ENCODE results near the gene ZC2HC1B.
"Not testable (repeated sequence)": the region's sequence is repeated elsewhere in the genome, so short reads cannot be mapped to it uniquely, and the experiment has no call there.

The ZC2HC1B gene

DNA sequence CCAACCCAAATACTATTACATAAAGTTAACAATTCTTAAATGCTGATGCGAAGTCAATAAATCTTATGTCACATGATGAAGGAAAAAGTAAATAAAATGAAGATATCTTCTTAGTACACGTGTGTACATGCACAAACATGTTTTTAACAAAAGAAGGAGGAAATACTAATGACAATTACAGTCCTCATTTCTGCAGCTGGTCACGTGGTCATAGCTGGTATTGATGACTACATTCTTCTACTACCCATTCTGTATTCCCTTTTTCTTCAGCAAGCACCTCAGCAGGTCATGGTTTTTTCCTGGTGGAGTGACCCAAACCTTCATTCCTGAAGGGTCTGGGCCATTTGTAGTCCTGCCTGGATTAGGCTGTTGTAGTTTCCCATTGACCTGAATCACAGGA, 4.5 kb downstream of the ZC2HC1B start:
- in situ Hi-C loops (cut with HindIII; ENCODE audit: low sequenced_read_pairs): not testable (repeated sequence)

DNA sequence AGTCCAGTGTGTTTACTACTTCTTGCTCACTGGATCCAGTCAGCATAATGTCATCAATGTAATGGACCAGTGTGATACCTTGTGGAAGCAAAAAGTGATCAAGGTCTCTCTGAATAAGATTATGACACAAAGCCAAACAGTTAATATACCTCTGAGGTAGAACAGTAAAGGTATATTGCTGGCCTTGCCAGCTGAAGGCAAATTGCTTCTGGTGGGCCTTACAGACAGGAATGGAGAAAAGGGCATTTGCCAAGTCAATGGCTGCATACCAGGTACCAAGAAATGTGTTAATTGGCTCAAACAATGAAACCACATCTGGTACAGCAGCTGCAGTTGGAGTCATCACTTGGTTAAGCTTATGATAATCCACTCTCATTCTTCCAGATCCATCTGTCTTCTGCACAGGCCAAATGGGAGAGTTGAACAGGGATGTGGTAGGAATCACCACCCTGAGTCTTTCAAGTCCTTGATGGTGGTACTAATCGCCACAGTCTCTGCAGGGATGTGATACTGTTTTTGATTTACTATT, 7.0 kb downstream of the ZC2HC1B start:
- in situ Hi-C loops (cut with HindIII; ENCODE audit: low sequenced_read_pairs): not testable (repeated sequence)

DNA sequence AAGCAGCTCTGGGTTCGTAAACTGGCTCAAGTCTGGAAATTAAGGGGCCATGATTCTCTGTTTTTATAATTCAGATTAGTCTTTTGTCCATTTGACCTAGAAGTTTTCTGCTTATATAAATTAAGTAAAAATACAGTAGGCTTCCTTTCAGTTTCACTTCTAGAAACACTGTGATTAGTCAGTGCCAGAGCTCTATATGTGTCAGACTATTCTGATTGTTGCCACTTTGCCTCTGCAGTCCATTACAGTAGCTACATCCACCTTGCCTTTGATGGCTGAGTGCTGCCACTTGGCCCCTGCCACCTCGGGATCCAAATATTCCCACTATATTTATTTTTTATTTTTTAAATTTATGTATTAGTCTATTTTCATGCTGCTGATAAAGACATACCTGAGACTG, 7.9 kb downstream of the ZC2HC1B start:
- in situ Hi-C loops (cut with HindIII; ENCODE audit: low sequenced_read_pairs): no loop called here

DNA sequence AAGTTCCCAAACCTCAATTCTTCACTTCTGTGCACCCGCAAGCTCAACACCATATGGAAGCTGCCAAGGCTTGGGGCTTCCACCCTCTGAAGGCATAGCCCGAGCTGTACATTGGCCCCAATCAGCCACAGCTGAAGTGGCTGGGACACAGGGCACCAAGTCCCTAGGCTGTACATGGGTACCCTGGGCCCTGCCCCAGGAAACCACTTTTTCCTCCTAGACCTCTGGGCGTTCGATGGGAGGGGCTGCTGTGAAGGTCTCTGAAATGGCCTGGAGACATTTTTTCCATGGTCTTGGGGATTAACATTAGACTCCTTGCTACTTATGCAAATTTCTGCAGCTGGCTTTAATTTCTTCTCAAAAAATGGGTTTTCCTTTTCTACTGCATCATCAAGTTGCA, 9.3 kb downstream of the ZC2HC1B start:
- in situ Hi-C loops (cut with HindIII; ENCODE audit: low sequenced_read_pairs): not testable (repeated sequence)

DNA sequence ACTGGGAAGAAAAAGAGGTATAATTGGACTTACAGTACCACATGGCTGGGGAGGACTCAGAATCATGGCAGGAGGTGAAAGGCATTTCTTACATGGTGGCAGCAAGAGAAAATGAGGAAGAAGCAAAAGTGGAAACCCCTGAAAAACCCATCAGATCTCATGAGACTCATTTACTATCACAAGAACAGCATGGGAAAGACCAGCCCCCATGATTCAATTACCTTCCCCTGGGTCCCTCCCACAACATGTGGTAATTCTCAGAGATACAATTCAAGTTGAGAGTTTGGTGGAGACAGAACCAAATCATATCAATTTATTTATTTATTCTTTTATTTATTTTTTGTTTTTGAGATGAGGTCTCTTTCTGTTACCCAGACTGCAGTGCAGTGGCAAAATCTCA, 10.2 kb downstream of the ZC2HC1B start:
- in situ Hi-C loops (cut with HindIII; ENCODE audit: low sequenced_read_pairs): not testable (repeated sequence)

DNA sequence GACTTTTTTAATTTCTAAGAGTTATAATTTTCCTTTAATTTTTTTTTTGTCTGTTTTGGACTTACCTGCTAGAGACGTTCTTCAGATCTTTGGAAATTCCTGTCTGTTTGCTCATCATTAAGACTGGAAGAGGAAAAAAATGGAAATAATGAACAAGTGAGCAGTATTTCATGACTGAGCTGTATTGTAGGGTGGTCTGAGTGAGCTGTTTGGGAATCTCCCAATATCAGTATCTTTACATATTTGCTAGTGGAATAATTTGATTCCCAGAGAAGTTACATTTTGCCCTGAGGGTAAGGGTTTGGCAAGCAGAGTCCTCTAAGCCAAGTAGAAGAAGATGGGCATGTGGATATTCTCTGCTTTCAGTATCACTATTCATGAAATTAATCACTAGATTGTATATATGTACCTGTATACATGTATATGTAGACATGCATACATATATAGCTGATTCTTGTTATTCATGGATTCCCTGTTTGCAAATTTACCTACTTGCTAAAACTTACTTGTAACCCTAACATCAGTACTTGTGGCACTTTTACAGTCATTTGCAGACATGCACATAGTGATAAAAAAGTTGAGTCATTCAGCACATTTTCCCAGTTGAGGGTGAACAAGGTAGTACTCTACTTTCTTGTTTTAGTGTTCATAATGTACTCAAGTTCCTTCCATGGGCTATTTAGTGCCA, 13.5 kb downstream of the ZC2HC1B start:
- in situ Hi-C loops (cut with HindIII; ENCODE audit: low sequenced_read_pairs): no loop called here

DNA sequence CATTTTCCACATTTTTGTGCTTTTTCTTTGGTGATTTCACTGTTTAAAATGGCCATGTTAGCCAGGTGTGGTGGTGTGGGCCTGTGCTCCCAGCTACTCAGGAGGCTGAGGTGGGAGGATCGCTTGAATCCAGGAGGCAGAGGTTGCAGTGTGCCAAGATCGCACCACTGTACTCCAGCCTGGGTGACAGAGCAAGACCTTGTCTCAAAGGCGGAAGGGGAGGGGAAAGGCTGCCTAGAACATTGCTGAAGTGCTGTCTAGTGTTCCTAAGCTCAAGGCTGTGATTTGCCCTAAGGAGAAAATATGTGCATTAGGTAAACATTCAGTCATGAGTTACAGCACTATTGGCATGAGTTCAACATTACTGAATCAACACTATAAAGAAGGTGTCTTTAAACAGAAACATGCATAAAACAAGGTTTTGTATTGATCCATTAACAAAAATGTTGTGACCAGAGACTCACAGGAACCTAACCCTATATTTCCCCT, 14.0 kb downstream of the ZC2HC1B start:
- in situ Hi-C loops (cut with HindIII; ENCODE audit: low sequenced_read_pairs): no loop called here

DNA sequence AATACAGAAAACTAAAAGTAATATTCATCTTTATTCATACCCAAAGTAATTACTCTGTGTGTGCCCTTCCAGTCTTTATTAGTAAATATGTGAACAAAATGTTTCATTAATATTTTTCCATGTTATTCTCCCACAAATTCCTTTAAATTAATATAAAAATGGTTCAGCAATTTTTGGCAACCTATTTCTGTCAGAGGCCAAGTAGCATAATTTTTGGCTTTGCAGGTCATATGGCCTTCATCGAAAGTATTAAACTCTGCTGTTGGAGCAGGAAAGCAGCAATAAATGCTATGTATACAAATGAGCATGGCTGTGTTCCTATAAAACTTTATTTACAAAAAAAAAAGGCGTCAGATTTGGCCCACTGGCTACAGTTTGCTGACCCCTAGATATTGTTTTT, 16.1 kb downstream of the ZC2HC1B start:
- in situ Hi-C loops (cut with HindIII; ENCODE audit: low sequenced_read_pairs): no loop called here

DNA sequence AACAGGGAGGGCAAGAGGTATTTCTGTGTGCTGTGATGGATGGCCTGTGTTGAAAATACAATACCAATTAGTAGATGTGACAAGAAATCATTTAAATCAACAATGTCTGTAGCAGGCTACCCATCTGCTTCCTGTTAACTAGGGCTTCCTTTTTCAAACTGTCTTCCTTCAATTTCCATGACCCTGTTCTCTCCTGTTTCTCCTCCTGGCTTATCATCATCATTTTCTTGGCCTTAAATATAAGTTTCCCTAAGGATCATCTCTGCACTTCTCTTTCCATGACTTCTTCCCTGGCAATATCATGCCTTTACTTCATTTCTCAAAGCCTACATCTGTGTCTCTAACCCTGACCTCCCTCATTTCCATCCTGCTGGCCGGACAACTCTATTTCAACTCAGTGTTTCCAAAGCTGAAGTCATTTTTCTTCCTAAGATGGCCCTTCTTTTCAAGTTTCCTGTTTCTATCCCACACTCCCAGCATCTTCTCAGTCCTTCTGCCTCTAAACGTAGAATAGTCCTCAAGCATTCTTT, 18.2 kb downstream of the ZC2HC1B start:
- in situ Hi-C loops (cut with HindIII; ENCODE audit: low sequenced_read_pairs): no loop called here

DNA sequence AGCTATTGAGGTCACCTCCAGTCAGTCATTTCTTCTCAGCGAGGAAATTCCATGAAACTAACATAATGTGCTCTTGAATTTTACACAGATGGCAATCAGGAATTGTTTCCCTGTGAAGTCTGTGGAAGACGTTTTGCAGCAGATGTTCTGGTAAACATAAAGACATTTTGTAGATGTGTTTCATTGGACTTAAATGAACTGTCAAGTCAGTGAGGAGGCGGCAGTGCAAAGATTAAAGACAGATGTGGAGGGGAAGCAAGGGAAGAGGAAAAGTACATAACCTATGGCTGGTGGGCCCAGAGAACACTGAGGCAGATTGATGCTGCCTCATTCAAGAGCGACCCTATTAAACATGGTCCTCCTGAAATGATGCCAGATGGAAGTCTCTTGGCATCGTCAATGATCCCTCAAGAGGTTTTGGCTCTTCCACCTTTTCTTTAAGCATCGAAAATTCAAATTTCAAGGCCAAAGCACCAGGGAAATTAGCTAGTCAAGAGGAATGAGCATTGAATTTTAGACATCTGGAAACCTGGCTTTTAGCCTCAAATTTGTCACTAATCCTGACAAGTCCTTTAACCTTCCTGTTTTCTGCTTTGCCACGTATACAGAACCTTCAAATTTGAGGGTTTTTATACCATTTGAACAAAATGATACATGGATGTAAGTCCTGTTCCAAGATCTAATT, 20.1 kb downstream of the ZC2HC1B start:
- in situ Hi-C loops (cut with HindIII; ENCODE audit: low sequenced_read_pairs): no loop called here

DNA sequence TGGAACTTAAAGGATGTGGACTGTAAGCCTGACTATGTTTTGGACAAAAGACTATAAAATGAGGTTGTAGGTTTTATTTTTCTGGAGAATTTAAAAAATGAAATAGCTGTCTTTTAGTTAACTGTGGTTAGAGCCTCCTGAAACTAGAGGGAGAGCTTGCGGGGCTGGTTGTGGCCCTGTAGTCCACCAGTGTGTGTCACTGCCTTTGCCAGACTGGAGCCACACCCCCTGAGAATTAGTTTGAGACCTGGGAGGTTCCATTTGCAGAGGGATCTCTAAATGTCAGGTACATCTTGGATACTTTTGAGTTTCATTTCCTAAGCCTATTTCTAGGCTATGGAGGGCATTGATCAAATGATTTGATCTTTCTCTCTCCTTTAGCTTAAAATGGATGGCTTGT, 20.8 kb downstream of the ZC2HC1B start:
- in situ Hi-C loops (cut with HindIII; ENCODE audit: low sequenced_read_pairs): no loop called here

DNA sequence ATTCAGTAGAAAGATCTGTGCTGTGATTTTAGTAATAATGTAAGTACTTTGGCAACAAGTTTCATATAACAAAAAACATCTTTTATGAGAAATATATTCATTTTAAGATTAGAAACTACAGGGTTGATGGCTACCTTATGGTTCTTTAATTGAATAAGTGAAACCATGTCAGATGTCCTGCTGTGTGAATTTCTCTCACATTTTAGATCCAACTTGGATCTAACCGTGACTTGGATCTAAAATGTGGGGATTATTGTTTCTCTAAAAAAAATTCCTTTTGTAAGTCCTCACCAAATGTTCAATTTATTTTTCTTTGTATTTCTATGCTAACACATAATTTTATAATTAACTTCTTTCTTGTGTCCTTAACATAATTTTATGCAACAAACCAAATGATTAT, 30.4 kb downstream of the ZC2HC1B start:
- in situ Hi-C loops (cut with HindIII; ENCODE audit: low sequenced_read_pairs): loop anchor here (10.0 kb wide), 1 partner anchor 370 kb away; no protein-coding TSS in a partner anchor

DNA sequence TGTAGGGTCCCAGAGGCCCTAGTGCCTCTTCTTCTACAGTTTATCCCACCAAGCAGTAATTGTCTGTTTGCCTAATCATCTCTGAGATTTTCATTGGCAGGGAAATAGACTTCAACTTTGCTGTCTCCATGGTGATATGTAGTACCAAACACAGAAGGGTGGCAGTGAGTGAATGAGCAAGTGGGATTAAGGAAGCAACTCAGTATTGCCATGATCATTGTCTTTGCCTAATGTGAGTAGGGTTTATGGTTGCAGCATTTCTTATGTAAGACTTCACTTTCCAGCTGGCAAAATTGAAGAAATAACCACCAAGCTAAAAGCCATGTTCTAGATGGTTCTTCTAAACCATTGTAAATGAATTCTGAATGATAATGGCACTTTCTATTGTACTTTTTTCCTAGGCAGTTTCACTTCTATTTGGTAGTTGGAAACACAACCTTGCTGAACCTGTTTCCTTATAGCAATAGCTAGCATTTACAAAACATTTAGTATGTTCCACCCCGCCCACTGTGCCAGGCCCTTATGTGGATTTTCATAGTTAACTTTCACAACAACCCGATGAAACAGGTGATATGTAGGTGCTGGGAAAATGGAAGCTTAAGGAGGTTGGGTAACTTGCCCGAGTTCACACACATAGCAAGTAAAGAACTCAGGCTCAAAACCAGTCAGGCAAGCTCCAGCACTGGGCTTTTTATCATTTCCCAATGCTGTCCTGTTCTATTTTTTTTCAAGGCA, 32.0 kb downstream of the ZC2HC1B start:
- in situ Hi-C loops (cut with HindIII; ENCODE audit: low sequenced_read_pairs): loop anchor here (10.0 kb wide), 1 partner anchor 369 kb away; no protein-coding TSS in a partner anchor

DNA sequence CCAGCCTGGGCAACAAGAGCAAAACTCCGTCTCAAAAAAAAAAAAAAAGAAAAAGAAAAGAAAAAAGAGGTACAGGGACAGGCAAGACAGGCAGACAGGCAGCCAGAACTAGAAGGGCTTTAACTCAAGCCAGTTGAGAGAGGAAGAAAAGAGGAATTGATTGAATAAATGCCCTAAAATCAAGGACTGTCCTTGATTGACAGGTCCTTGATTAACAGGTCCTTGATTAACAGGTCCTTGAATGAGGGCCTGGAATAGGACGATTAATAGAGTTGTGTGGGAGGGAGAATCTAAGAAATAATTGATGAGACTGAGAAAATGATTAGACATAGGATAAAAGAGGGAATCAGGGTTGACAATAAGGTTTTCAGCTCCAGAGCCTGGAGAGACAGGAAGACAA, 36.1 kb downstream of the ZC2HC1B start:
- in situ Hi-C loops (cut with HindIII; ENCODE audit: low sequenced_read_pairs): no loop called here

DNA sequence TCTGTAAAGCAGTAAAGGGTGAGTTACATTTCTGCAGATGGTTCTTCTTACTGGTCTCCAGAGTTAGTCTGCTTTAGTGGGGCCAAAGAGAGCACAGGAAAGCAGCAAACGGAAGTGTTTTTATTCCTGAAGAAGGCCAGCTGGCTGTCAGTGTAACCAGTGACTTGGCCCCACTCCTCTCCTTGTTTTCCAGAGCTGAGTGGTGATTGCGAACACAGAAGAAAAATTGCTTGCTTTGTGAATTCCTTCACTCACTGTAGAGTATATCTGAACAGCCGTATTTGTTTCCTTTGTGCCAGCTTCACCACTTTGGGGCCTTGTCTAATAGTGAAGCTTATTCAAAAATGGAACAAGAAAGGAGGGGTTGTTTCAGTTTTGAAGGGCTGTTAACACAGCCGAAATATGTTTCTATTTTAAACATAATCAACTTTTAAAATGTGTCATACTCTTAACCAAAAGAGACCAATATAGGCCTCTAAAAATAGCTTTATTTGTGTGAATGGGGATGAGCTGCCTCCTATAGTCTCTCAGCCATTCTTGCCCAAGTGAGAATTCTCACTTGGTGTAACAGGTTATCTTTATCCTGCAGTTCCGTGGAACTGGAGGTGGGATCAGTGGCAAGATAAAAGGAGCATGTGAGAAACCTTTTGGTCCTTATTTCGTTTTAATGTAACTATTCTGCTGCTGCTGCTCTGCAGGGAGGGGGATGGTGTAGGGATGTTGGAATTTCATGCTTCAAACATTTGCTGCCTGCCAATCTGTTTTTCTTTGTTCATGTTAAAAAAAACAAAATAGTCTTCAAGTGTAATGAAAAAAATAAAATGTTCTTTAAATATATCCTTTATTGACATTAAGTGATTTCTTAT, 37.8 kb downstream of the ZC2HC1B start:
- in situ Hi-C loops (cut with HindIII; ENCODE audit: low sequenced_read_pairs): no loop called here

DNA sequence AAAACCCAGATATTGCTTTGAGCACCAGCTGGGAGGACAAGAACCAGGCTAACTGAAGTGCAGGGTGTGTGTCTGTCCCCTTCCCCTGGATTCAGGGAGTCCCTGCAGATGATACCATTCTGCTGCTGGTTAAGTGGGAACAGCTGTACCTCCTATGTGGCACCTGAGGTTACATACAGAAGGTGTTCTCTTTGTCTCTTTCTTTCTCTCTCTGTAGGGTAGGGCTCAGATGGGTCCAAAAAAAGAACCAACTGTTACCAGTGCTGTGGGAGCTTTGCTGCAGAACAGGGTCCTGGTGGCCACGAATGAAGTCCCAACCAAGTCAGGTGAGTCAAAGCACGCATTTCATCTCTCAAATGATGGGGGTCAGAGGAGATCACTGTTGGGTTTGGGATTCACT, 38.6 kb downstream of the ZC2HC1B start:
- in situ Hi-C loops (cut with HindIII; ENCODE audit: low sequenced_read_pairs): no loop called here

DNA sequence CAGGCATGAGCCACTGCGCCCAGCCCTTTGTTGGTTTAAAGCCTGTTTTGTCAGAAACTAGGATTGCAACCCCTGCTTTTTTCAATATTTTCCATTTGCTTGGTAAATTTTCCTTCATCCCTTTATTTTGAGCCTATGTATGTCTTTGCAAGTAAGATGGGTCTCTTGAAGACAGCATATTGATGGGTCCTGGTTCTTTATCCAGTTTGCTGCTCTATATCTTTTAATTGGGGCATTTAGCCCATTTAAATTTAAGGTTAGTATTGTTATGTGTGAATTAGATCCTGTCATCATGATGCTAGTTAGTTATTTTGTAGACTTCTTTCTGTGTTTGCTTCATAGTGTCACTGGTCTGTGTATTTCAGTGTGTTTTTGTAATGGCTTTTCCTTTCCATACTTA, 46.8 kb downstream of the ZC2HC1B start:
- in situ Hi-C loops (cut with HindIII; ENCODE audit: low sequenced_read_pairs): no loop called here

DNA sequence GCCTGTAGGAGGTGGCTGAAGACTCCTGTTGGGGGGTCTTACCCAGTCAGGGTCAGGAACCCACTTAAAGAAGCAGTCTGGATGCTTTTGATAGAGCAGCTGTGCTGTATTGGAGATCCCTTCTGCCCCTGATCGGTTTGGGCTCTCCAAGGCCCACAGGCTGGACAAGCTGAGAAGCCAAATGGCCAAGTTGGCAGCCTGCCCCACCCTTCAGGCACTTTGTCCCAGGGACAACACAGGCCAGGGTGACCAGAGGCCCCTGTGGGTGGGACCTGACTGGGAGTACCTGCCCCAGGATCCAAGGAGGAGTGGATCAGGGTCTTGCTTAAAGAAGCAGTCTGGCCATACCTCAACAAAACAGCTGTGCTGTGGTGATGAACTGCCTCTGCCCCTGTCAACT, 48.4 kb downstream of the ZC2HC1B start:
- in situ Hi-C loops (cut with HindIII; ENCODE audit: low sequenced_read_pairs): no loop called here

DNA sequence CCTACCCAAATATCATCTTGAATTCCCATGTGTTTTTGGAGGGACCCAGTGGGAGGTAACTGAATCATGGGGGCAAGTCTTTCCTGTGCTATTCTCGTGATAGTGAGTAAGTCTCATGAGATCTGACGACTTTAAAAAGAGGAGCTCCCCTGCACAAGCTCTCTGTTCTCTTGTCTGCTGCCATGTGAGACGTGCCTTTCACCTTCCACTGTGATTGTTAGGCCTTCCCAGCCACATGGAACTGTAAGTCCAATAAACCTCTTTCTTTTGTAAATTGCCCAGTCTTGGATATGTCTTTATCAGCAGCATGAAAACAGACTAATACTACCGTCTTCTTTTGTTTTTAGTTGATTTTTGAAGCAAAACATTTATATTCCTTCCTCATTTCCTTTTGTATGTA, 52.8 kb downstream of the ZC2HC1B start:
- in situ Hi-C loops (cut with HindIII; ENCODE audit: low sequenced_read_pairs): not testable (repeated sequence)

DNA sequence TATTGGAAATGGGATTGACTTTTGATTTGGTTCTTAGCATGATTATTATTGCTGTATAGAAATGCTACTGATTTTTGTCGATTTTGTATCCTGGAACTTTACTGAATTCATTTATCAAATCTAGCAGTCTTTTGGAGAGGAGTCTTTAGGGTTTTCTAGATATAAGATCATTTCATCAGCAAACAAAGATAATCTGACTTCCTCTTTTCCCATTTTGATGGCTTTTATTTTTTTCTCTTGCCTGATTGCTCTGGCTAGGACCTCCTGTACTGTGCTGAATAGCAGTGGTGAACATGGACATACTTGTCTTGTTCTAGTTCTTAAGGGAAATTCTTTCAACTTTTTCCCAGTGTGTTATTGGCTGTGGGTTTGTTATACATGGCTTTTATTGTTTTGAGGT, 64.6 kb downstream of the ZC2HC1B start:
- in situ Hi-C loops (cut with HindIII; ENCODE audit: low sequenced_read_pairs): no loop called here
